Measurements from ENCODE around the gene SNX25.

SNX25 gene

GRCh38 chr4:185343726-185344581 is 134.6 kb downstream of the SNX25 start:
- Histone ChIP-seq H3K4me3 (ENCODE audit: low read depth, low read length) (no peak overlapping the region), H3K9me3 (ENCODE audit: control insufficient read depth, insufficient read depth, low read length) (no peaks in the 10 kb centered on the region), H3K4me1 (ENCODE audit: control insufficient read depth, insufficient read depth, low read length) (no peaks in the 10 kb centered on the region), H3K27me3 (ENCODE audit: control insufficient read depth, insufficient read depth, low read length) (no peaks in the 10 kb centered on the region), H3K36me3 (ENCODE audit: control insufficient read depth, insufficient read depth, low read length) (no peaks in the 10 kb centered on the region), H3K9ac (ENCODE audit: low read depth, low read length) (no peak overlapping the region)

GRCh38 chr4:185344743-185345538 is 135.5 kb downstream of the SNX25 start:
- no peaks in the 10 kb centered on the region for H3K4me1 ChIP-seq (ENCODE audit: control insufficient read depth, insufficient read depth, low read length)
- H3K27me3 ChIP-seq (ENCODE audit: control insufficient read depth, insufficient read depth, low read length): no peaks in the 10 kb centered on the region
- no peak overlapping the region for H3K9ac ChIP-seq (ENCODE audit: low read depth, low read length)
- no peaks in the 10 kb centered on the region for H3K36me3 ChIP-seq (ENCODE audit: control insufficient read depth, insufficient read depth, low read length)
- no peaks in the 10 kb centered on the region for H3K9me3 ChIP-seq (ENCODE audit: control insufficient read depth, insufficient read depth, low read length)
- no peak overlapping the region for H3K4me3 ChIP-seq (ENCODE audit: low read depth, low read length)

- H3K36me3 ChIP-seq (ENCODE audit: control insufficient read depth, insufficient read depth, low read length): no peaks in the 10 kb centered on the region
Observed at GRCh38 chr4:185346975-185347601, 137.7 kb downstream of the SNX25 start.

GRCh38 chr4:185351691-185352090 is 142.3 kb downstream of the SNX25 start:
- H3K36me3 ChIP-seq (ENCODE audit: control insufficient read depth, insufficient read depth, low read length): peaks cover 4% of the 10 kb centered on the region
- H3K4me1 ChIP-seq (ENCODE audit: control insufficient read depth, insufficient read depth, low read length): no peaks in the 10 kb centered on the region
- H3K4me3 ChIP-seq (ENCODE audit: low read depth, low read length): no peak overlapping the region
- no peak overlapping the region for H3K9ac ChIP-seq (ENCODE audit: low read depth, low read length)
- H3K27me3 ChIP-seq (ENCODE audit: control insufficient read depth, insufficient read depth, low read length): no peaks in the 10 kb centered on the region
- no peaks in the 10 kb centered on the region for H3K9me3 ChIP-seq (ENCODE audit: control insufficient read depth, insufficient read depth, low read length)

More at GRCh38 chr4:185346975-185347601, 137.7 kb downstream of the SNX25 start:
- H3K4me1 ChIP-seq (ENCODE audit: control insufficient read depth, insufficient read depth, low read length): no peaks in the 10 kb centered on the region
- H3K9me3 ChIP-seq (ENCODE audit: control insufficient read depth, insufficient read depth, low read length): no peaks in the 10 kb centered on the region
- H3K4me3 ChIP-seq (ENCODE audit: low read depth, low read length): no peak overlapping the region
- no peaks in the 10 kb centered on the region for H3K27me3 ChIP-seq (ENCODE audit: control insufficient read depth, insufficient read depth, low read length)
- H3K9ac ChIP-seq (ENCODE audit: low read depth, low read length): no peak overlapping the region

- H3K4me1 ChIP-seq (ENCODE audit: control insufficient read depth, insufficient read depth, low read length): no peaks in the 10 kb centered on the region
- peaks cover 4% of the 10 kb centered on the region for H3K36me3 ChIP-seq (ENCODE audit: control insufficient read depth, insufficient read depth, low read length)
- no peaks in the 10 kb centered on the region for H3K9me3 ChIP-seq (ENCODE audit: control insufficient read depth, insufficient read depth, low read length)
- H3K27me3 ChIP-seq (ENCODE audit: control insufficient read depth, insufficient read depth, low read length): no peaks in the 10 kb centered on the region
- H3K9ac ChIP-seq (ENCODE audit: low read depth, low read length): no peak overlapping the region
- H3K4me3 ChIP-seq (ENCODE audit: low read depth, low read length): no peak overlapping the region
Observed at GRCh38 chr4:185352202-185352601, 142.8 kb downstream of the SNX25 start.

- Histone ChIP-seq H3K36me3 (ENCODE audit: control insufficient read depth, insufficient read depth, low read length) (peaks cover 4% of the 10 kb centered on the region), H3K9me3 (ENCODE audit: control insufficient read depth, insufficient read depth, low read length) (no peaks in the 10 kb centered on the region), H3K9ac (ENCODE audit: low read depth, low read length) (no peak overlapping the region)
Observed at GRCh38 chr4:185352741-185353140, 143.3 kb downstream of the SNX25 start.

GRCh38 chr4:185357211-185357610 is 147.8 kb downstream of the SNX25 start:
- Histone ChIP-seq H3K36me3 (ENCODE audit: control insufficient read depth, insufficient read depth, low read length) (peaks cover 4% of the 10 kb centered on the region), H3K27me3 (ENCODE audit: control insufficient read depth, insufficient read depth, low read length) (no peaks in the 10 kb centered on the region), H3K4me1 (ENCODE audit: control insufficient read depth, insufficient read depth, low read length) (no peaks in the 10 kb centered on the region), H3K4me3 (ENCODE audit: low read depth, low read length) (no peak overlapping the region), H3K9ac (ENCODE audit: low read depth, low read length) (no peak overlapping the region), H3K9me3 (ENCODE audit: control insufficient read depth, insufficient read depth, low read length) (no peaks in the 10 kb centered on the region)

More at GRCh38 chr4:185352741-185353140, 143.3 kb downstream of the SNX25 start:
- Histone ChIP-seq H3K4me1 (ENCODE audit: control insufficient read depth, insufficient read depth, low read length) (no peaks in the 10 kb centered on the region), H3K27me3 (ENCODE audit: control insufficient read depth, insufficient read depth, low read length) (no peaks in the 10 kb centered on the region), H3K4me3 (ENCODE audit: low read depth, low read length) (no peak overlapping the region)

GRCh38 chr4:185357733-185358440 is 148.5 kb downstream of the SNX25 start:
- Histone ChIP-seq H3K4me1 (ENCODE audit: control insufficient read depth, insufficient read depth, low read length) (no peaks in the 10 kb centered on the region), H3K27me3 (ENCODE audit: control insufficient read depth, insufficient read depth, low read length) (no peaks in the 10 kb centered on the region), H3K9me3 (ENCODE audit: control insufficient read depth, insufficient read depth, low read length) (no peaks in the 10 kb centered on the region), H3K4me3 (ENCODE audit: low read depth, low read length) (no peak overlapping the region), H3K9ac (ENCODE audit: low read depth, low read length) (no peak overlapping the region), H3K36me3 (ENCODE audit: control insufficient read depth, insufficient read depth, low read length) (no peaks in the 10 kb centered on the region)

GRCh38 chr4:185358514-185358913 is 149.1 kb downstream of the SNX25 start:
- H3K27me3 ChIP-seq (ENCODE audit: control insufficient read depth, insufficient read depth, low read length): no peaks in the 10 kb centered on the region
- H3K9me3 ChIP-seq (ENCODE audit: control insufficient read depth, insufficient read depth, low read length): no peaks in the 10 kb centered on the region
- no peaks in the 10 kb centered on the region for H3K4me1 ChIP-seq (ENCODE audit: control insufficient read depth, insufficient read depth, low read length)
- H3K36me3 ChIP-seq (ENCODE audit: control insufficient read depth, insufficient read depth, low read length): no peaks in the 10 kb centered on the region
- no peak overlapping the region for H3K4me3 ChIP-seq (ENCODE audit: low read depth, low read length)
- H3K9ac ChIP-seq (ENCODE audit: low read depth, low read length): no peak overlapping the region

GRCh38 chr4:185358959-185359358 is 149.6 kb downstream of the SNX25 start:
- no peak overlapping the region for H3K4me3 ChIP-seq (ENCODE audit: low read depth, low read length)
- H3K9me3 ChIP-seq (ENCODE audit: control insufficient read depth, insufficient read depth, low read length): no peaks in the 10 kb centered on the region
- no peak overlapping the region for H3K9ac ChIP-seq (ENCODE audit: low read depth, low read length)
- H3K27me3 ChIP-seq (ENCODE audit: control insufficient read depth, insufficient read depth, low read length): no peaks in the 10 kb centered on the region
- no peaks in the 10 kb centered on the region for H3K4me1 ChIP-seq (ENCODE audit: control insufficient read depth, insufficient read depth, low read length)
- H3K36me3 ChIP-seq (ENCODE audit: control insufficient read depth, insufficient read depth, low read length): no peaks in the 10 kb centered on the region

GRCh38 chr4:185359767-185360446 is 150.5 kb downstream of the SNX25 start:
- Histone ChIP-seq H3K9me3 (ENCODE audit: control insufficient read depth, insufficient read depth, low read length) (no peaks in the 10 kb centered on the region), H3K9ac (ENCODE audit: low read depth, low read length) (no peak overlapping the region), H3K4me3 (ENCODE audit: low read depth, low read length) (no peak overlapping the region), H3K4me1 (ENCODE audit: control insufficient read depth, insufficient read depth, low read length) (no peaks in the 10 kb centered on the region), H3K36me3 (ENCODE audit: control insufficient read depth, insufficient read depth, low read length) (no peaks in the 10 kb centered on the region), H3K27me3 (ENCODE audit: control insufficient read depth, insufficient read depth, low read length) (no peaks in the 10 kb centered on the region)

All from iPS-15b (cell line).